Stimulated activated naive CD8-positive, alpha-beta T cell treated with anti-CD3 and anti-CD28 coated beads, Interleukin-15, amount 100 ng/mL, for 72 hours (primary cell): ENCODE measurements around the gene ZDHHC4.
A peak's percentile ranks its signal among the peaks of the same experiment; 100 is the strongest.
"Not testable (repeated sequence)": the region's sequence is repeated elsewhere in the genome, so short reads cannot be mapped to it uniquely, and the experiment has no call there.

Source experiments
- ATAC-seq: fragments of 150-1000 bp; cut with Tn5 transposase; 2 replicates; pipeline ENCODE4 v1.10.0; 2021; ENCODE audit warnings: mild to moderate bottlenecking, moderate library complexity
- DNase-seq, 2 donors: peaks; one replicate each; pipeline ENCODE4 v3.0.0; 2021 to 2022
- H3K27ac Mint-ChIP-seq, 2 donors: one replicate each; pipeline ENCODE4 v1.8.0; 2022; ENCODE audit warnings: mild to moderate bottlenecking in 2 of 2, mixed read lengths in 2 of 2, moderate library complexity in 2 of 2
- H3K27me3 Mint-ChIP-seq: one replicate; pipeline ENCODE4 v1.8.0; 2022; ENCODE audit warnings: mixed read lengths
- H3K4me1 Mint-ChIP-seq: one replicate; pipeline ENCODE4 v1.8.0; 2022; ENCODE audit warnings: mild to moderate bottlenecking, mixed read lengths
- H3K4me3 Mint-ChIP-seq, 2 donors: one replicate each; pipeline ENCODE4 v1.8.0; 2022; ENCODE audit warnings: mild to moderate bottlenecking in 2 of 2, mixed read lengths in 2 of 2, moderate library complexity in 1 of 2
- H3K9me3 Mint-ChIP-seq, 2 donors: one replicate each; pipeline ENCODE4 v1.8.0; 2022; ENCODE audit warnings: mixed read lengths in 2 of 2

ZDHHC4 gene

DNA sequence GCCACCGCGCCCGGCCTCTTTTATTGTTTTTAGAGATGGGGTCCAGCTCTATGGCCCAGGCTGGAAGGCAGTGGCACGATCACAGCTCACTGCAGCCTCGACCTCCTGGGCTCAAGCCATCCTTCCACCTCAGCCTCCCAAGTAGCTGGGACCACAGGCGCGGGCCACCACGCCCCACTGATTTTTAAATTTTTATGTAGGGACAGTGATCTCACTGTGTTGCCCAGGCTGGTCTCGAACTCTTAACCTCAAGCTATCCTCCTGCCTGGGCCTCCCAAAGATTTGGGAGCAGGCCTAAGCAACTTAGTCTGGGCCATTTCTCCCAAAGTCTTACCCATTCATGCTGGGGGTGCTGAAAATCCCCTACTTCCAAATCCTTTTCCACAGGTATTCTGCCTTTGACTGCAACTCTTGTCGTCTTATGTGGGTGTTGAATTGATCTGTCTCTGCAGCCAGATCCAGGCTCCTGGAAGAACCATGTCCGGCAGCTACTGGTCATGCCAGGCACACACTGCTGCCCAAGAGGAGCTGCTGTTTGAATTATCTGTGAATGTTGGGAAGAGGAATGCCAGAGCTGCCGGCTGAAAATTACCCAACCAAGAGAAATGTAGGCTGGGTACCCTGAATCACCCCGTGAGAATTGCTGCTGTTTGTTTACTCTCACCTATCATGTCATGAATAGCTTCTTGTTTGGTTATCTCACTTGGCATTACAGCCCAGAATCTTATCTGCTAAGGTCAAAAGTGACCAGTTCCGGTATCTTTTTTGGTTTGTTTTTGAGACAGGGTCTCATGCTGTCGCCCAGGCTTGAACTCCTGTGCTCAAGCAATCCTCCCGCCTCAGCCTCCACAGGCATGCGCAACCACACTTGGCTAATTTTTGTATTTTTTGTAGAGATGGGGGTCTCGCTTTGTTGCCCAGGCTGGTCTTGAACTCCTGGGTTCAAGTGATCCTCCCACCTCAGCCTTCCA, 1.1 kb downstream of the ZDHHC4 start:
- Mint-ChIP-seq H3K27me3 (no peaks in the 10 kb centered on the region), H3K9me3 (no peaks in the 10 kb centered on the region), H3K4me1 (peaks cover 49% of the 10 kb centered on the region), H3K4me3 (peak overlapping the region; percentile 85 to 98), H3K27ac (peak overlapping the region in 1 of 2 donors; percentile 97)
- ATAC-seq = no peak
- DNase-seq = no peak

GRCh38 chr7:6579446-6579845, 2.2 kb downstream of the ZDHHC4 start:
- Mint-ChIP-seq H3K4me1 (peaks cover 49% of the 10 kb centered on the region), H3K9me3 (no peaks in the 10 kb centered on the region), H3K27ac (peak overlapping the region in 1 of 2 donors; percentile 17), H3K4me3 (peak overlapping the region in 1 of 2 donors; percentile 98), H3K27me3 (no peaks in the 10 kb centered on the region)
- no peak for DNase-seq
- ATAC-seq = no peak

DNA sequence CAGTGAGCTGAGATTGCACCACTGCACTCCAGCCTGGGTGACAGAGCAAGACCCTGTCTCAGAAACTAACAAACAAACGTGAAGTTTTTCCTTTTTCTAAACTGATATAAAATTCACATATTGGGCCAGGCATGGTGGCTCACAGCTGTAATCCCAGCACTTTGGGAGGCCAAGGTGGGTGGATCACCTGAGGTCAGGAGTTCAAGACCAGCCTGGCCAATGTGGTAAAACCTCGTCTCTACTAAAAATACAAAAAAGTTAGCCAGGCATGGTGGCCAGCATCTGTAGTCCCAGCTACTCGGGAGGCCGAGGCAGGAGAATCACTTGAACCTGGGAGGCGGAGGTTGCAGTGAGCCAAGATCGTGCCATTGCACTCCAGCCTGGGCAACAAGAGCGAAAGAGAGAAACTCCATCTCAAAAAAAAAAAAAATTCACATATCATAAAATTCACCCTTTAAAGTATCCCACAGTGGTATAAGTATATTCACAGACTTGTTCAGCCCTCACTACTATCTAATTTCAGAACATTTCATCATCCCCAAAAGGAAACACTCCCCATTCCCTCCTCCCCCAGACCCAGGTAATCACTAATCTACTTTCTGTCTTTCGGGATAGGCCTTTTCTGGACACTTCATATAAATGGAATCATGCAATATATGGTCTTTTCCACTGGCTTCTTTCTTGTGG, 8.6 kb downstream of the ZDHHC4 start:
- Mint-ChIP-seq H3K27ac (peak overlapping the region; percentile 10 to 17), H3K4me1 (peaks cover 24% of the 10 kb centered on the region)
- ATAC-seq, H3K4me3 Mint-ChIP-seq, H3K9me3 Mint-ChIP-seq, DNase-seq, H3K27me3 Mint-ChIP-seq: not testable (repeated sequence)

GRCh38 chr7:6588566-6588965, 11.3 kb downstream of the ZDHHC4 start:
- ATAC-seq (no peak), DNase-seq (no peak)
- H3K4me3 Mint-ChIP-seq = peak overlapping the region in 1 of 2 donors; percentile 80
- H3K27ac Mint-ChIP-seq = no peak overlapping the region
- H3K9me3 Mint-ChIP-seq = no peaks in the 10 kb centered on the region
- H3K27me3 Mint-ChIP-seq = no peaks in the 10 kb centered on the region
- H3K4me1 Mint-ChIP-seq = peaks cover 34% of the 10 kb centered on the region

- H3K4me3 Mint-ChIP-seq = peak overlapping the region; percentile 60 to 80
- peak overlapping the region in 1 of 2 donors; percentile 97 for H3K27ac Mint-ChIP-seq
- ATAC-seq = no peak
- peaks cover 34% of the 10 kb centered on the region for H3K4me1 Mint-ChIP-seq
- H3K9me3 Mint-ChIP-seq = no peaks in the 10 kb centered on the region
- H3K27me3 Mint-ChIP-seq = no peaks in the 10 kb centered on the region
- no peak for DNase-seq
Observed at GRCh38 chr7:6589151-6589828, 12.0 kb downstream of the ZDHHC4 start.

DNA sequence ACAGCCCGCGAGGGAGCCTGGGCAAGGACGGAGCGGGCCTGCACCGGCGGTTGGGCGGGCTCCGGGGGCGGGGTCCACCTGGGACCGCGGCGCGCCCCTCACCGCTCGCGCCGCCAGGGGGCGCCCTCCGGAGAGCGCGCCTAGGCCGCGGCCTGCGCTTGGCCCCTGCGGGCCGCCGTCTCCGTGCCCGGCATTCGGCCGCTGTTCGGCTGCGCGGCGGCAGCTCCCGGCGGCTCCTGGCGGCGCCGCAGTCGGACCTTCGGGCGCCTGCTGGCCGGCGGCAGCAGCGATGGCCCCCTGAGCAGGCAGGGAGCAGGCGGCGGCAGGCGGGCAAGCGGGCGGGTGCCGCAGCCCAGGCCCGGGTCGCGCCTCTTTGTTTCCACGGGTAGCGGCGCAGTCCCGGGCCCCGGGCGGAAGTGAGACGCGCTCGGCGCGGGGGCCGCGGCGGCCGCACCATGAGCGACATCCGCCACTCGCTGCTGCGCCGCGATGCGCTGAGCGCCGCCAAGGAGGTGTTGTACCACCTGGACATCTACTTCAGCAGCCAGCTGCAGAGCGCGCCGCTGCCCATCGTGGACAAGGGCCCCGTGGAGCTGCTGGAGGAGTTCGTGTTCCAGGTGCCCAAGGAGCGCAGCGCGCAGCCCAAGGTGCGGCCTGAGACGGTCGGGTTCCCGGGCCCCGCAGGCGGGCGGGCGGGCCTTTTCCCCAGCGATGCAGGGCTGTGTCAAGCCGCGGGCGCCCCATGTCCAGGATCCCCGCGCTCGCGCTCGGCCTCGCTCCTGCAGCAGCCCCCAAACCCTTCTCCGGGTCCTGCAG, 12.8 kb downstream of the ZDHHC4 start, which contains the start of gene INTS15:
Gene INTS15 (plus strand): TSS at position 193 of the 816 bp plus-strand sequence. CDS start 263 bp downstream, at position 456.
- Mint-ChIP-seq H3K9me3 (no peaks in the 10 kb centered on the region), H3K4me1 (peaks cover 34% of the 10 kb centered on the region), H3K27me3 (no peaks in the 10 kb centered on the region), H3K4me3 (peak within 1 kb of the TSS; percentile 85 to 88), H3K27ac (peak within 1 kb of the TSS; percentile 82 to 97)
- ATAC-seq = peak; percentile 93
- DNase-seq = peak; percentile 85 to 89

- ATAC-seq = no peak
Observed at GRCh38 chr7:6590645-6591110, 13.4 kb downstream of the ZDHHC4 start.

DNA sequence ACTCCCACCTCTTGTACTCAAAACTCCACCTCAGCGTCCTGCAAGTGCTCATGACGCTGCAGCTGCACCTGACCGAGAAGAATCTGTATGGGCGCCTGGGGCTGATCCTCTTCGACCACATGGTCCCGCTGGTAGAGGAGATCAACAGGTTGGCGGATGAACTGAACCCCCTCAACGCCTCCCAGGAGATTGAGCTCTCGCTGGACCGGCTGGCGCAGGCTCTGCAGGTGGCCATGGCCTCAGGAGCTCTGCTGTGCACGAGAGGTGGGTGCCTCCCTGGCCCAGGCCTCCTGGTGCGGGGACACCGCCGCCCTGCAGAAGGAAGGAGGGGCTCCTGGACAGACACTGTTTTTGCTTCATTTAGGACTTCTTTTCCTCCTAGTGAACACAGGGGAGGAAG, 22.8 kb downstream of the ZDHHC4 start:
- Mint-ChIP-seq H3K4me3 (no peak overlapping the region), H3K27ac (peak overlapping the region in 1 of 2 donors; percentile 63), H3K9me3 (no peaks in the 10 kb centered on the region), H3K4me1 (peaks cover 6% of the 10 kb centered on the region), H3K27me3 (no peaks in the 10 kb centered on the region)
- no peak for ATAC-seq
- DNase-seq = no peak

More at GRCh38 chr7:6590645-6591110, 13.4 kb downstream of the ZDHHC4 start:
- H3K27me3 Mint-ChIP-seq = no peaks in the 10 kb centered on the region
- H3K27ac Mint-ChIP-seq = peak overlapping the region; percentile 82 to 94
- no peaks in the 10 kb centered on the region for H3K9me3 Mint-ChIP-seq
- peaks cover 34% of the 10 kb centered on the region for H3K4me1 Mint-ChIP-seq
- no peak for DNase-seq
- peak overlapping the region; percentile 85 to 88 for H3K4me3 Mint-ChIP-seq

- H3K27ac Mint-ChIP-seq = peak overlapping the region in 1 of 2 donors; percentile 43
- DNase-seq (no peak), ATAC-seq (no peak)
- no peaks in the 10 kb centered on the region for H3K27me3 Mint-ChIP-seq
- peaks cover 14% of the 10 kb centered on the region for H3K4me1 Mint-ChIP-seq
- H3K9me3 Mint-ChIP-seq = no peaks in the 10 kb centered on the region
- no peak overlapping the region for H3K4me3 Mint-ChIP-seq
Observed at GRCh38 chr7:6604458-6604857, 27.2 kb downstream of the ZDHHC4 start.

GRCh38 chr7:6606866-6607583, 29.8 kb downstream of the ZDHHC4 start:
- Mint-ChIP-seq H3K4me3 (no peak overlapping the region), H3K27me3 (no peaks in the 10 kb centered on the region), H3K4me1 (peaks cover 11% of the 10 kb centered on the region), H3K9me3 (no peaks in the 10 kb centered on the region), H3K27ac (peak overlapping the region; percentile 40 to 60)
- no peak for DNase-seq
- ATAC-seq = peak; percentile 59

- H3K4me1 Mint-ChIP-seq = peaks cover 7% of the 10 kb centered on the region
- H3K27me3 Mint-ChIP-seq = no peaks in the 10 kb centered on the region
- no peak overlapping the region for H3K27ac Mint-ChIP-seq
- no peak overlapping the region for H3K4me3 Mint-ChIP-seq
- DNase-seq = no peak
- peak; percentile 75 for ATAC-seq
- H3K9me3 Mint-ChIP-seq = no peaks in the 10 kb centered on the region
Observed at GRCh38 chr7:6607651-6608051, 30.4 kb downstream of the ZDHHC4 start.

- no peak for ATAC-seq
- no peak overlapping the region for H3K27ac Mint-ChIP-seq
Observed at GRCh38 chr7:6608081-6608480, 30.8 kb downstream of the ZDHHC4 start.

DNA sequence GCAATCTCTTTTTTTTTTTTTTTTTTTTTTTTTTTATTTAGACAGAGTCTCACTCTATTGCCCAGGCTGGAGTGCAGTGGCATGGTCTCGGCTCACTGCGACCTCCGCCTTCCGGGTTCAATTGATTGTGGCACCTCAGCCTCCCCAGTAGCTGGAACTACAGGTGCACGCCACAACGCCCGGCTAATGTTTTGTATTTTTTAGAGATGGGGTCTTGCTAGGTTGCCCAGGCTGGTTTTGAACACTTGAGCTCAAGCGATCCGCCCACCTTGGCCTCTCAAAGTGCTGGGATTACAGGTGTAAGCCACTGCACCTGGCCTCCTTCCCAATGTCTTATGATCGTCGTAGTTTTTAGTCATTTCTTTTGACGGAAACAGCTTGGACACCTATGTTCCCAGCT, 31.5 kb downstream of the ZDHHC4 start:
- Mint-ChIP-seq H3K27me3 (no peaks in the 10 kb centered on the region), H3K27ac (no peak overlapping the region), H3K4me1 (peaks cover 7% of the 10 kb centered on the region), H3K4me3 (no peak overlapping the region), H3K9me3 (no peaks in the 10 kb centered on the region)
- ATAC-seq = no peak
- DNase-seq = no peak

More at GRCh38 chr7:6608081-6608480, 30.8 kb downstream of the ZDHHC4 start:
- no peak overlapping the region for H3K4me3 Mint-ChIP-seq
- H3K9me3 Mint-ChIP-seq = no peaks in the 10 kb centered on the region
- DNase-seq = no peak
- no peaks in the 10 kb centered on the region for H3K27me3 Mint-ChIP-seq
- H3K4me1 Mint-ChIP-seq = peaks cover 7% of the 10 kb centered on the region

- Mint-ChIP-seq H3K27me3 (no peaks in the 10 kb centered on the region), H3K4me1 (peaks cover 23% of the 10 kb centered on the region), H3K4me3 (no peak overlapping the region), H3K27ac (no peak overlapping the region), H3K9me3 (no peaks in the 10 kb centered on the region)
- DNase-seq = no peak
- ATAC-seq = no peak
Observed at GRCh38 chr7:6612819-6613218, 35.6 kb downstream of the ZDHHC4 start.
